GM19193 (cell line): ENCODE measurements around the gene KDM4B.

Experiments
- POLR2A ChIP-seq: IDR thresholded peaks from 4 replicates; pipeline ENCODE4 v1.6.1; 2011; ENCODE audit not compliant: insufficient read depth, insufficient read length; ENCODE audit errors: extremely low read depth

KDM4B gene

DNA sequence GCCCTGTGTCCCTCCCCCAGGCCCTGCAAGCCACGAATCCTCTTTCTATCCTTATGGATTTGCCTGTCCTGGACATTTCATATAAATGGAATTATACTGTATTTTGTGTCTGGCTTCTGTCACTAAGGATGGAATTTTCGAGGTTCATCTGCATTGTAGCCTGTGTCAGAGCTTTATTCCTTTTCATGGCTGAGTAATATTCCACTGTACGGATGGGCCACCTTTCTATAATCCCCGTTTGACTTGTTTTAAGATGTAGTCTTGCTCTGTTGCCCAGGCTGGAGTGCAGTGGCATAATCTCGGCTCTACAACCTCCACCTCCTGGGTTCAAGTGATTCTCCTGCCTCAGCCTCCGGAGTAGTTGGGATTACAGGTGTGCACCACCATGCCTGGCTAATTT lies 3.9 kb upstream of the KDM4B start:
- TF ChIP-seq POLR2A, result no peak

DNA sequence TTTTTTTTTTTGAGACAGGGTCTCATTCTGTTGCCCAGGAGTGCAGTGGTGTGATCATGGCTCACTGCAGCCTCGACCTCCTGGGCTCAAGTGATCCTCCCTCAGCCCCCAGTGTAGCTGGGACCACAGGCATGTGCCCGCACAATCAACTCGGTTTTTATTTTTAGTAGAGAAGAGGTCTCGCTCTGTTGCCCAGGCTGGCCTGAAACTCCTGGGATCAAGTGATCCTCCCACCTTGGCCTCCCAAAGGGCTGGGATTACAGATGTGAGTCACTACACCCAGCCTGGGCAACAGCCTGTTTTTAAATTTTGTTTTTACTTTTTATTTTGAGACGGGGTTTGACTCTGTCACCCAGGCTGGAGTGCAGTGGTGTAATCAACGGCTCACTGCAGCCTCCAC lies 2.3 kb upstream of the KDM4B start:
- TF ChIP-seq POLR2A, result no peak

DNA sequence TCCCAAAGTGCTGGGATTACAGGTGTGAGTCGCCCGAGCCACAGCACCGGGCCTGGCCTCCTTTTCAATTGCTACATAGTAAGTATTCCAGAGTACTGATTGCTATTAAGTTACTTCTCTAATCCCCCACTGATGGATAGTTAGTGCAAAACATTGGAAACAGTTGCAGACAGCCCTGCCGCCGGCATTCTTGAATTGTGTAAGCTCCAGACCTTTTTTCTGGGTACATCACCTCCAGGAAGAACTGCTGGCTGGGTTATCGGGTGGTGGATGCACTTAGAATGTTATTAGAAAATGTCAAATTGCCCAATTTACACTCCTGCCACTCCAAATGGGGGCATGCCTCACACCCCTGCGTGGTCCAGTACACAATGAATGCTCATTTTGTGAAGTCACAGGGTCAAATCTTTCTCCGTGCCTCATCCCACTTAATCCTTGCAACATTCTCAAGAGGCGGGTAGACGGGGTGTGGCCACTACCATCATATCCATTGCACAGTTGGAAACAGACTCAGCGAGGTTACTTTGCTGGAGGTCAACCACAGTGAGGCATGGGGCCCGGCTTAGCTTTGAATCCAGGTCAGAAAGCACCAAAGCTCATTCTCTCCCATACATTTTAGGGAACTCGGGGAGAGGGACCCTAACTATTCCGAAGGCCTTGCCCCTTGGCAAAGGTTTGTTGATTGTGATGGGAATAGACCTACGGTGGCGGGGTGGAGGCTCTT lies 1.0 kb upstream of the KDM4B start:
- TF ChIP-seq POLR2A, result no peak

DNA sequence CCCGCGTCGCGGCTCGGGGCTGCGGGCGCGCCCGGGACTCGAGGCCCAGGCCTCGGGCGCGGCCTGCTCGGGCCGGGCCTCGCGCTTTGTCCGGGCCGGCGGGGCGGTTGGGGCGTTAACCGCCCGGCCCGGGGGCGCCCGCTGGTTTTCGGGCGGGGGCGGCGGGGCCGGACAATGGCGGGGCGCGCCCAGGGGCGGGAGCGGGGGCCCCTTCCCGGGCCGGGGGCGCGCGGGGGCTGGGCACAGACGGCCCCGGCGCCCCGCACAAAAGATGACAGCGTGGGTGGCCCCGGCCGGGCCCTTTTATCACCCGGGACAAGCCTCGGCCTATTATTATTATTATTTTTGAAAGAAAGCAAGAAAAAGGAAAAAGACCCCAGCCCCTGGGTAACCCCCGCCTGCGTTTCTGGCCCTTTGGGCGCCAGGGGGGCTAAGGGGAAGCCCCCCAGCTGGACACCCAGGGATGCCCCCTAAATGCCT lies 419 bp downstream of the KDM4B start:
- no peak for TF ChIP-seq POLR2A

DNA sequence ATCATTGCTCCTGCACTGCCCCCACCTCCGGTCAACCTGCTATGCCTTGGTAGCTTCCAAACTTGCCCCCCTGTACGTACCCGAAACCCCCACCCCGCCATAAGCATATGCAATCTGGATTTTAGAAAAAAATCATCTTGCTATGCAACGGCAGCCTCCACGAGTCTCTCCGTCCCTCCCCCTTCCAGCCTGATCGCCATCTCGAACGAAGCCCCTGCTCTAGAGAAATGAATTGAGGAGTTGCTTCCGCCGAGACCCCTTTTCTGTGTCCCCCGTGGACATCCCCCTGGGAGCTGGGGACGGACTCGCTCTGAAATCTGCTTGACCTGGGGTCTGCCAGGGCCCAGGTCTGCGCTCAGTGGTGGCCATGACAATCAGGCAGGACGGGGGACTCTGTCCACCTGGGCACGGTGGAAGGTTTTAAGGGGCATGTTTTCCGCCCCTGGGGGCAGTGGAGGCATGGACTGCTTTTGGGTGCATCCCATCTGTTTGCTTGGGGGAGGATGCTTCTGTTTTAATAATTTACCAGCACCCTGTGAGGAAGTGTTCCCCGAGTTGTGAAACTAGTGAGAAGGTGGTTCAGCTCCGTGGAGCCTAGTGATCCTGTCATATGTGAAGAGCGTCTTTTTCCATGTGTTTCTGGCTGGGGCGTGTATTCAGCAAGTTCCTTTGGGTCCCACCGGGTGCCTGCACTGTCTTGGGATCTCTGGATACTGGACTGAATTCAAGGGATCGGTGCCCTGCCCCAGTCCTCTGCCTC lies 1.0 kb downstream of the KDM4B start:
- no peak for TF ChIP-seq POLR2A

DNA sequence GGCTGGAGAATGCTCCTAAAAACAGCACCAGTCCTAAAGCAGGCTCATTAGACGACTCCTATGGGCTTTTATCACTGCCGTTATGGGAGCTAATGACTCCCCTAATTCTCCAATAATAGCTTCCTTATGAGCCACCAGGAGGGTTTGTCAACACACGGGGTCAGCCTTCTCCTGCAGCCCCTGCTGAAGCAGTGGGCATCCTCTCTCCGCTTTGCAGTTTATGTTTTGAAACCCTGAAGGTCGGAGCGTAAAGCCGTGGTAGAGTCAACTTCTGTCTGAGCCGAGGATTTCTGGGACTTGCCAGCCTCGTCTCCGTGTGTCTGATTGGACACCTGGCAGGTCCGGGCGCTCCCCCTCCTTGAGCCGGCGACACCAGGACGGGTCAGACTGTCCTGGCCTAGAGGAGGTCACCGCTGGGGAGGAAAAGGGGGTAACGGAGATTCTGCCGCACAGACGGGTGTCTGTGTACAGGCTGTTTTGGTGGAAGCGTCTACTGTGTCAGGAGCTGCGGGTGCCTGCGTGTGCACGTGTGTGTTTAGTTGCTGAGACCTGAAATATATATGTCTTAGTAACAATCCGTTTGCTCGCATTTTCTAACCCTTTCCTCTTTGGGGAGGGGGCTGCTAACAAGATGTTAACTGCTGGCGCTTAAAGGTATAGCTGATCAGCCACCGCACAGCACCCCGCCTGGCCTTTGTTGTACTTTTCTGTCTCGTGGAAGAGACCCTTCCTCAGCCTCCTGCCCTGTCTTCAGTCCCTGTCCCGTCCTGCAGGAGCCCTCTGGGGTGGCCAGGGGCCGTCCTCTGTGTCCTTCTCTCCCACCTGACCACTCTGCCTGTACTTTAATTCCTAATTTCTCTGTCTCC lies 1.9 kb downstream of the KDM4B start:
- no peak for TF ChIP-seq POLR2A

DNA sequence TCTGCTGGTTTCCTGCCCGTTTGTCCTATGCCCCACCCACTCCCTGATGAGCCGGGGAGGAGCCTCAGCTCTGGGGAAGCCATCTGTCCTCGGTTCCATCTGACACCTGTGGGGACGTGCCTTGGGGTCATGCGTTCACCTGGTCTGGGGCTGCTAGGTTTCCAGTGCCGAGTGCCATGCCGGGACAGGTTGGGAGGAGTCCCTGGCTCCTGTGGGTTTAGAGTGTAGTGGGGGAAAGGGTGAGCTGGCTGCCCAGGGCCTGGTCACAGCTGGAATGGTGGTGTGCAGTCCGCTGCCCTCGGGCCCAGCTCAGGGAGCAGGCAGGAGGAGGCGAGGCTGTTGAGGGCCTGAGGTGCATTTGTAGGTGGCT lies 2.5 kb downstream of the KDM4B start:
- no peak for TF ChIP-seq POLR2A

DNA sequence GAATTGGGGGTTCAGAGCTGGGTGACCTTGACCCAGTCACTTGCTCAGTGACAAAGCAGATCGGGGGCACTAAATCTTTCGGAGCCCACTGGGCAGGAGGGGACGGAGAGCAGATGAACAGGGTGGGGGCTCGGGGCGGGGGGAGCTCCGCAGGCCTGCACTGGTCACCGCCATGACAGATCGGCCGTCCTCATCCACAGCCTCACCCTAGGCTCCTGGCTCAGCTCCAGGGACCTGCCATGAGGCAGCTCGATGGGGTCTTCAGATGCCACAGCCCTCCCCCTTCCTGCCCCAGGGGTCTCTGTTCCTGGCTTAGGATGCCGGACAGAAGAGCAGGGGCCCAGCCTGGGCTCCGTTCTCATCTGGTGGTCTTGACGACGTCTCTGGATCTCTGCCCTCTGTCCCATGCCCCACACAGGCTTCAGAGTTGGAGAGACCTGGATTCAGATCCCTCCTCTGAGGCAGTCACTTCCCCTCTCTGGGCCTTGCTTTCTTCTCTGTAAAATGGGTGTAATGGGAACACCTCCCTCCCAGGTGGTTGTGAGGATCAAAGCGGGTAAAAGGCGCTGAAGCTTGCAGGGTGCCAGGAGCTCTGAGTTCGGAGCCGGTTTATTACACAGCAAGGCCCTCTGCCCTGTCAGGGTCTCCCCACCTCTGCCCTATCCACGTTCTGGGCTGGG lies 3.0 kb downstream of the KDM4B start:
- no peak for TF ChIP-seq POLR2A

DNA sequence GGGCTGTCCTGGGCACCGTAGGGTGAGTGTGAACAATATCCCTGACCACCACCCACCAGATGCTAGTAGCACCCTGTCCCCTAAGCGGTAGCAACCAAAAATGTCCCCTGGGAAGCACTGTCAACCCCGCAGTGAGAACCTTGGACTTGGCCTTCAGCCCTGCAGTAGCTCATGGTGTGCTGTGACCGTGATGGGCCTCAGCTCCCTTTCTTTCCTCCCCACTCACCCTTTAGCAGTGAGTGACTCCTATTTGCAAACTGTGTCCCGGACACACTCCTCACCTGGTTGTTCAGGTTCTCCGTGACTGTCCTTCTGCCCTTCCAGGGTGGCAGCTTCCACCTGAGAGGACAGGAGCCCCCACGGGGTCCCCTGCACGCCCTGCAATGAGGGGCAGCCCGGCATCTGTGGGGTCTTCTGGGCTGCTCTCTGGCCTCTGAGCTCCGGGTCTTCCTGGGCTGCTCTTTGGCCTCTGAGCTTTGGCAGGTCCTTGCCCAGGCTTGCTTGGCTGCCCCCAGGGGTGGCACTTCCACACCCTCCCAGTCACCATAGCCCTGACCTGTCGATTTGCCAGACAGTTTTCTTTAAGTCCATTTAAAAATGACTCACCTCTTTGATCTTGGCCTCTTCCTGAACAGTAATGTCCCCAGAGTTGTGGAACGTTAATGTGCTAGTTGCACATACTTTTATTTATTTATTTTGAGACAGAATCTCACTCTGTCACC lies 3.8 kb downstream of the KDM4B start:
- TF ChIP-seq POLR2A, result no peak

DNA sequence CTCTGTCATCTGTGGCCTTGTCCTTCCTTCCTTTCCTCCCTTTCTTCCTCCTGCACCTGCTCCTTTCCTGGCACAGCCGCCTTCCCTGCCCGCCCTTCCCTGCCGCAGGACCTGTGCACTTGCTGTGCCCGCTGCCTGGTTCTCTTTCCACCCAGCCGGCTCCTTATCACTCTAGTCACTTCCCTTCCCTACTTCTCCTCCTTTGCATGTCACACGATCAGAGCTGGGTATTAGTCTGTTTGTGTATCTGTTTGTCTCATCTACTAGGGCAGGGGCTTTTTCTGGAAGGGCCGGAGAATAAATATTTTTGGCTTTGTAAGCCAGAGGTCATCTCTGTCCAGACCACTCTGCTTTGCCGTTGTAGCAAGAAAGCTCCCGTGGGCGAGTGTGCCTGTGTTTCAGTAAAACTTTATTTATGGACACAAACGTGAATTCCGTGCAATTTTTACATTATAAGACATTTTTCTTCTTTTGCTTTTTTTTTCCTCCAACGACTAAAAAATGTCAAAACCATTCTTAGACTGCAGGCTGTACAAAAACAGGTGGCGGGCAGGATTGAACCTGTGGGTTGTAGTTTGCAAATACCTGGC lies 6.1 kb downstream of the KDM4B start:
- no peak for TF ChIP-seq POLR2A

DNA sequence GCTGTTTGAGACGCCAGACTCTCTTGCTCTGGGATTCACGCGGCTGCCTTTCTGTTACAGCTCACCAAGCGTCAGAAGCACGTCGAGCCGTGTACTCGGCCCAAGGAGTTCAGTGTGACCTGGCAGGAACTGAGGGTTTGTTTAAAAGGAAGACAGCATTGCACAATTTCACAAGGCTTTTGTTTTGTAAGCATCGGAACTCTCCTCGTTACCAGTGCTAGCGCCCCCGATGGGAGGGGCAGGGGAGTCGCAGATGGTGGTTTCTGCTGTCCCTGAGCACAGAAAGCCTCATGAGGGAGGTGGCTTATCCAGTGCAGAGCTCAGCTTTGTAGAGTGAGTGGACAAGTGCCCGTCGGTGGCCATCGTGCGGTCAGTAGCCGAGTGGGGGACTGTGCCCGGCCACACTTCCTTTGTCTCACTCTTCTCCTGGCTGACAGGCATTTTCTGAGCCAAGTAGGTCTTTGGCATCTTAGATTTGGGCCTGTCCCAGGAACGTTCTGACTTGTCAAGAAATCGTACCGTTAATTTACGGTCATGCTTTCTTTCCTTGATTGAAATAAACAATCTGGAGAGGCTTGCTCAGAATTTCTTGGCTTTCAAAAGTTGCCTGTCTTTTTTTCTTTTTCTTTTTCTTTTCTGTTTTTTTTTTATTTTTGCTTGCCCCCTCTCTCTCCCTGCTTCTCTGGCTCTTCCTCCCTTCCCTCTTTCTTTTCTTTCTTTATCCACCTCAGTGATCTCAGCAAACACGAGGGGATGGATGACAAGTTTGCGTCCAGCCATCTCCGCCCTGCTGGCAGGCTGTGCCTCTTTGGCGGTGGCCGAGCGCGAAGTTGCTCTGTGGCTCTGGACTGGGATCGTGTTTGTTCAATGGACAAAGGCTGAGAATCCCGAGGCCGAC lies 7.7 kb downstream of the KDM4B start:
- TF ChIP-seq POLR2A, result no peak

DNA sequence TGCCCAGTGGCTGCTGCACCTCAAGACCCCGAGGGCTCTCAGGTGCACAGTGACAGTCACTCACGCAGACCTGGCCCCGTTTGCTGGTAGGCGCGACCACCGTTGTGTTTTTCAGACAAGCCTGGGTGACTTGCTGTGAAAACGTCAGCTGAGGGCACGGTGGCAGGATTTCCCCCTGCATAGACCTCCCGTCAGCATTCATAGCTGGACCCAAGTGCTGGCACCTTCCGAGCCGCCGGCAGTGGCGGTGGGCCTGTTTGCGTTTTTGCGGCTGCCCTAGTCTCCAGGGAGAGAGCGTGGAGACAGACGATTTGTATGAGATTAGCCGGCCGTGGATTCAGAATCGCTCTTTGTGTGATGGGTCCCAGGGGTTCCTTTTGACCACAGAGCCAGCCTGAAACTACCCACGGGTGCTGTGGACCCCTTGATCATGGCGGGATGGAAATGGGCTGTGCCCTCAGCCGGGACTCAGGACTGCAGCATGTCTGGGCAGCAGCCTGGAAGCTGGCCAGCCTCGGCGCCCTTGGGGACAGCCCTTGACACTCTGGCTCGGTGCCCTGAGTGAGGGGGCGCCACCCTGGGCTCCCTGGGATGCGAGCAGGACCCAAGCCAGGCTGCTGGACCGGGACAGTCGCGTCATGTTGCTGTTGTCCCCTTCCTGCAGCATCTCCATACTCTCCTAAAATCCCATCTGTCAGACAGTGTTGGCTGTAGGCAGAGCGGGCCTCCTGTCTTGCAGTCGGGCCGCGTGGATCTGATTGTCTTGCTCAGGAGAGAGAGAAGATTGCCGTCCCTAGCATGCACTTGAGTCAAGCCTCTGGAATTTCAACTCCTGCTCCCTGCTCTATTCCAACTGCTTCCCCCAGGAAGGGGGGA lies 8.6 kb downstream of the KDM4B start:
- TF ChIP-seq POLR2A, result no peak
